SHP77 treated with DMSO at 0.1 percent for 48 hours (cell line): ENCODE data around the gene ZBTB32.

ENCODE experiments used
- DNase-seq: peaks from one replicate; lab custom pipeline; 2025; lab: John Stamatoyannopoulos, UW

The ZBTB32 gene

GRCh38 chr19:35752746-35753350, 48.5 kb downstream of the ZBTB32 start:
- no peak for DNase-seq

DNA sequence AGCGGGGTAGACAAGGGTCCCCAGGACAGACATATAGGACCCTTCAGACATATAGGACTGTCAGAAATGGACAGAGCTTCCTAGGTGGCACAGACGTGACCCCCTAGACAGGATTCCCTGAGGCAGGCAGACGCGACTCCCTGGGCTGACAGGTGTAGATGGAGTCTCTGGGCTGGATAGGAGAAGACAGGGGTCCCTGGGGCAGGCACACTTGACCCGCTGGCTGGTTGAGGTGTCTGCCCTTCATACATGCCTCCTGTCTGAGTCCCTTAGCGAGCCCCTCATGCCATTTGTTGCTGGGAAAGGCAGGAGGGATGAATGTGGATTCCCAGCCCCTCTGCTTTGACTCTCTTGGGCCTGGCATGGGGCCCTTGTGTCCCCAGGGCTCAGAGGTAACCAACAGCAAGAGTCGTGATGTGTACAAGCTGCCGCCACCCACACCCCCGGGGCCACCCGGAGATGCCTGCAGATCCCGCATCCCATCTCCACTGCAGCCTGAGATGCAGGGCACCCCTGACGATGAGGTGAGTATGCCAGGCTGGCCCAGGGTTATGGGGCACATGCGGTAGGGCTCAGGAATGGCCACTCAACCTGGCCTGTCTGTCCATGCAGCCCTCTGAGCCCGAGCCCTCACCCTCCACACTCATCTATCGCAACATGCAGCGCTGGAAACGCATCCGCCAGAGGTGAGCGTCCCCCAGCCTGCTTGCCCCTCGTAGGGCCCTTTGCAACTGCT, 49.4 kb downstream of the ZBTB32 start:
- no peak for DNase-seq

DNA sequence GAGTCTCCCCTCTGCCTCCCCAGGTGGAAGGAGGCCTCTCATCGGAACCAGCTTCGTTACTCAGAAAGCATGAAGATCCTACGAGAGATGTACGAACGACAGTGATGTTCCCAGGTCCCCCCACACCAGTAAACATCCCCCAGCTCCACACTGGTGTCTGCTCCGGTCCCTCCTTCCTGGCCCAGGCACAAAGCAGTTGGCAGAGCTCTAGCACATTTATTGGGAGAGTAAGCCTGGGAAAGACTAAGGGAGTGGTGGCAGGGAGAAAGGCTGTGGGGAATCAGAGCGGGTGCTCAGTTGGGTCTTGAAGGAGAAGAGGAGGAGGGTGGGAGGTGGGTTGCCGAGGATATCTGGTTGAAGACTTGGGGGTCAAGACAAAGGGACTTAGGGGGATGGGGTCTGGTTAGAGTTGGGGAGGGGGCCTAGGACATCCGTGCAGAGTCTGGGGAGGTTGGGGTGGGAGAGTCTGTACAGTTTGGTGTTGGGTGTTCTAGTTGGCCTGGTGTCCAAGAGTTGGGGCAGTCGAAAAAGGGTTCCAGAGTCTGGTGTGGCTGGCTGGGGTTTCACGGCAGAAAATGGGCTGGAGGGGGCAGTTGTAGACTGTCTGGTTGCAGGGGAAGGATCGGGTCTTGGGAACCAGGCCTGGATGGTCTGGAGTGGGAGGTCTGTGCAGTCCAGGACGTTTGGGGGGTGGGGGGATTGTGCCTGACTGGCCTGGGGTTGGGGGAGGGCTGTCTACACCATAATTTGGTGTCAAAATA, 50.2 kb downstream of the ZBTB32 start:
- DNase-seq, result no peak

DNA sequence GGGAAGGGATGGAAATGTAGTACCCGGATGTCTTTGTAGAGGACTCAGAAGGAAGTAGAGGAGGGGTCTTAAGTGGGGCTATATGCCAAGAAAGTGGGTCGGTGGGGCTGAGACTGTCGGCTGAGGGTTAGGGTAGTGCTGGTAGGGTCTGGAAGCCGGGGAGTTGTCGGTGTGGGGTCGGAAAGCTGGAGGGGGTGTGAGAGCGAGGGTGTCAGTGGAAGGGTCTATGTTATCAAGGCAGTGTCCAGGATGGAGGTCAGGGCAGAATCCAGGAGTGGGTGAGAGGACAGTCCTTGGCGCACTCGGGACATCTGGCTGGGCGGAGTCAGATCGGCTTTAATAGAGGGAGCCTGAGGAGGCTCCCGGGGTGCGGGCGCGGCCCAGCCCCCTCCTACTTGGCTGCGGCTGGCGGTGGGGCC, 50.8 kb downstream of the ZBTB32 start:
- no peak for DNase-seq

DNA sequence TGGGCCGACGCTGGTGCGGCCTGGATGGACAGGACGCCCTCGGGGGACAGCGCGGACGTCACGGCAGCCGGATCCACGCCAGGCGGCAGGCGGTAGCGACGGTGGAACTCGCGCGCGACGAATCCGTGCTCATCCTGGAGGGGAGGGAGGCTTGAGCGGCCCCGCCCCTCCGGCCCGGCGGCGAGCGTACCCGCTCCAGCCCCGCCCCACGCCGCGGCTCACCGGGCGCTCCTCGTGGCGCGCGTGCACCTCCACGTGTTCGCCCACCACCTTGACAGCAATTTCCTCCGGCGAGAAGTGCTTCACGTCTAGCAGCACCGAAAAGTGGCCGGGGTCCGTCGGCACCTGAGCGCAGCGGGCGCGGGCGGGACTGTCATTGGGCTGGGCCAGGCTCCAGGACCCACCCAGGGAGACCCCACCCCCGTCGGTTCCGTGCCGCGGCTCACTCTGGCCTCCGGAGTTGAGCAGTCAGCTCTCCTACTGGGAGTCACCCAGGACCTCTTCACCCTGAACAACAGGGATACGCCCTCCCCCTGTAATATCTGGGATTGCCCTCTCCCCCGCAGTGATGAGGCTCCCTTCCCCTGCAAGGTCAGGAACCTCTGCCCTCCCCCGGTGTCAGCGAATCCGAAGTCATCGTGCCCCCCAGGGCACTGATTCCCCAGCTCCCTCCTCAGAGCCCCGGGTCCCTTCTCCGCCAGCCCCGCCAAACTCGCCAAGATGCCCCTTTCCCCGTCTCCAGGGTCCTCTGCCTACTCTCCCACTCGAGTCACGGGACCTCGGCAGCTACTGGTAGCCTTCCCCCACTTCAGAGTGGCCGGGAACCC, 51.4 kb downstream of the ZBTB32 start:
- DNase-seq, result no peak

GRCh38 chr19:35756377-35757230, 52.2 kb downstream of the ZBTB32 start, which contains the start of gene HSPB6:
Gene HSPB6, minus strand, starts transcription at chr19:35757029. Its CDS starts 21 bp downstream, at chr19:35757008.
- no peak for DNase-seq

DNA sequence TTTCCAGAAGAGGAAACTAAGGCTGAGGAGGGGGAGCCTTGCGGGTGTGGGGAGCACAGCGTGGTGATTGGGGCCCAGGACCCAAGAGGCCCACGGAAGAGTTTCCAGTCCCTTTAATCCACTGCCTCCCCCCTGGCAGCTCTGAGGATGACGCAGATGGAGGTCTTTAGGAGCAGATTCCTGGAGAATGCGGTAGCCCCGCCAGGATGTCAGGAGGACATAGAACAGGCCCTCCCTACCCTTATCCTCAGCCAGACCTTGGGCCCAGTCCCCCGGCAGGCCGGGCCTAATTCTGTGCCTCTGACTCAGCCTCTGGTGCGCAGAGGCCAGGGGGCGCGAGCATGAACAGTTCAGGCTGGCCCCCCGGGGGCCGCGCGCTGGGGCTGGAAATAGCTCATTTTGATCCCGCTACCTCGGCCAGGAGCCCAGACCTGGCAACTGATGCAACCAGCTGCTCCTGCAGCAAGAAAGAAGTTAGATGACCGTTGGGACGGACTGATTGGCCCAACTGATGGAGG, 52.9 kb downstream of the ZBTB32 start:
- DNase-seq, result no peak

GRCh38 chr19:35757749-35758608, 53.6 kb downstream of the ZBTB32 start, which contains the start of gene PROSER3:
Gene PROSER3, plus strand, starts transcription at chr19:35758176. Its CDS starts 40 bp downstream, at chr19:35758216.
- peak; percentile 98 for DNase-seq

DNA sequence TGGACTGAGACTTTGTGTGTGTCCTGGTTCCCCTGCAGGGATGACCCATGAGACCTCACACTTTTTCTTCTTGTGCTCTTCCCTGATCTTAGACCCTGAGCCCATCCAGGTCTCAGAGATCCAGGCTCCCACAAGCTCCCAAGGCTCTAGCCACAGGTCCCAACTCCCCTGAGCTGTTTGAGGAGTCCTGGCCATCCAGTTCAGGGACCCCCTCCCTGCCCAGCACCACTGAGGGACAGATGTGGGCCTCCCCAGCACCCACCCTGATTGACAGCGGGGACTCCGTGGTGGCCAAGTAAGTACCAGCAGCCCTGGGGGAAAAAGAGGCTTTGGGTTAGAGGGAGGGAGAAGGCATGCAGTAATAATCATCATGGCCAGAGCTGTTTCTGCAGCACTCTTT, 55.3 kb downstream of the ZBTB32 start:
- DNase-seq, result no peak

- no peak for DNase-seq
Observed at GRCh38 chr19:35760711-35761349, 56.5 kb downstream of the ZBTB32 start.

GRCh38 chr19:35764432-35765315, 60.3 kb downstream of the ZBTB32 start:
- no peak for DNase-seq
